Neural progenitor cell (in vitro differentiated cells): ENCODE data around the gene PRR7.

Experiments used
- CTCF ChIP-seq: fragments of 200-600 bp; sonication (generic); IDR thresholded peaks from 2 replicates; pipeline ENCODE4 v1.5.1; 2017; ENCODE audit warnings: antibody characterized with exemption, mild to moderate bottlenecking
- EZH2 ChIP-seq: fragments of 200-600 bp; sonication (generic); IDR thresholded peaks from 2 replicates; pipeline ENCODE4 v1.6.1; 2017; ENCODE audit warnings: antibody characterized with exemption, mild to moderate bottlenecking, moderate library complexity

GRCh38 chr5:177482359-177482795, 35.8 kb downstream of the PRR7 start:
- no peak for TF ChIP-seq CTCF
- TF ChIP-seq EZH2: no peak
